Fibroblast of villous mesenchyme (primary cell): ENCODE measurements around the gene UMPS. TPM values are rescaled to one million over a fixed set of nuclear protein-coding genes. Genes with fewer than 3 reads are reported as not detected.
A peak's percentile ranks its signal among the peaks of the same experiment; 100 is the strongest.
"Not testable (repeated sequence)": the region's sequence is repeated elsewhere in the genome, so short reads cannot be mapped to it uniquely, and the experiment has no call there.

Experiments
- DNase-seq: peaks from one replicate; pipeline ENCODE4 v3.0.0-alpha.2; 2010; ENCODE audit warnings: low read depth
- H3K4me3 ChIP-seq: 2 replicates; pipeline ENCODE4 v1.5.1; 2011; ENCODE audit warnings: low read depth, mild to moderate bottlenecking, low read length
- total RNA-seq: library from RNA; depleted of rRNA; stranded (reverse); fragments of >200 nt; gene quantifications from 2 replicates; pipeline ENCODE4 v1.2.3, GENCODE V29; 2012
- TF ChIP-seq, protein P1 (sequence below): IDR thresholded peaks from 2 replicates; pipeline ENCODE4 v1.5.1; 2012; ENCODE audit warnings: low read depth, mild to moderate bottlenecking, low read length; ENCODE audit not compliant: insufficient read depth

Gene UMPS
- total RNA-seq, 1 donor = 31.1 TPM

GRCh38 chr3:124702950-124703349 is 27.3 kb upstream of the UMPS start:
- DNase-seq = no peak
- TF ChIP-seq, protein P1, sequence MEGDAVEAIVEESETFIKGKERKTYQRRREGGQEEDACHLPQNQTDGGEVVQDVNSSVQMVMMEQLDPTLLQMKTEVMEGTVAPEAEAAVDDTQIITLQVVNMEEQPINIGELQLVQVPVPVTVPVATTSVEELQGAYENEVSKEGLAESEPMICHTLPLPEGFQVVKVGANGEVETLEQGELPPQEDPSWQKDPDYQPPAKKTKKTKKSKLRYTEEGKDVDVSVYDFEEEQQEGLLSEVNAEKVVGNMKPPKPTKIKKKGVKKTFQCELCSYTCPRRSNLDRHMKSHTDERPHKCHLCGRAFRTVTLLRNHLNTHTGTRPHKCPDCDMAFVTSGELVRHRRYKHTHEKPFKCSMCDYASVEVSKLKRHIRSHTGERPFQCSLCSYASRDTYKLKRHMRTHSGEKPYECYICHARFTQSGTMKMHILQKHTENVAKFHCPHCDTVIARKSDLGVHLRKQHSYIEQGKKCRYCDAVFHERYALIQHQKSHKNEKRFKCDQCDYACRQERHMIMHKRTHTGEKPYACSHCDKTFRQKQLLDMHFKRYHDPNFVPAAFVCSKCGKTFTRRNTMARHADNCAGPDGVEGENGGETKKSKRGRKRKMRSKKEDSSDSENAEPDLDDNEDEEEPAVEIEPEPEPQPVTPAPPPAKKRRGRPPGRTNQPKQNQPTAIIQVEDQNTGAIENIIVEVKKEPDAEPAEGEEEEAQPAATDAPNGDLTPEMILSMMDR = no peak

GRCh38 chr3:124705552-124705951 is 24.7 kb upstream of the UMPS start:
- TF ChIP-seq, protein P1 = no peak
- no peak overlapping the region for H3K4me3 ChIP-seq
- no peak for DNase-seq

More at GRCh38 chr3:124702950-124703349, 27.3 kb upstream of the UMPS start:
- no peak overlapping the region for H3K4me3 ChIP-seq

- H3K4me3 ChIP-seq, DNase-seq: not testable (repeated sequence)
Measured at GRCh38 chr3:124707223-124707622, 23.0 kb upstream of the UMPS start.

GRCh38 chr3:124707656-124708062 is 22.6 kb upstream of the UMPS start:
- no peak overlapping the region for H3K4me3 ChIP-seq
- peak; percentile 73 for DNase-seq
- TF ChIP-seq, protein P1 = no peak

GRCh38 chr3:124714223-124714853 is 15.9 kb upstream of the UMPS start:
- TF ChIP-seq, protein P1 = no peak
- DNase-seq = peak; percentile 5

GRCh38 chr3:124722589-124722988 is 7.7 kb upstream of the UMPS start:
- no peak overlapping the region for H3K4me3 ChIP-seq
- TF ChIP-seq, protein P1 = no peak
- DNase-seq = no peak

More at GRCh38 chr3:124714223-124714853, 15.9 kb upstream of the UMPS start:
- H3K4me3 ChIP-seq = no peak overlapping the region

DNA sequence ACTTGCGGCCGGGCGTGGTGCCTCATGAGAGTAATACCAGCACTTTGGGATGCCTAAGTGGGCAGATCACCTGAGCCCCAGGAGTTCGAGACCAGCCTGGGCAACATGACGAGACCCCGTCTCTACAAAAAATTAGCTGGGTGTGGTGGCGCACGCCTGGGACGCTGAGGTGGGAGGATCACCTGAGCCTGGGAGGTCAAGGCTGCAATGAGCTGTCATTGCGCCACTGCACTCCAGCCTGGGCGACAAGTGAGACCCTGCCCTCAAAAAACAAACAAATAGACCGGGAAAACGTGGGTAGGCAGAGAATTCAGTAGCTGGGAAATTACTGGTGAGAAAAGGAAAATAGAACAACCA is 667 bp downstream of the UMPS start:
- H3K4me3 ChIP-seq = peak overlapping the region; percentile 100
- DNase-seq = no peak
- TF ChIP-seq, protein P1 = no peak
